ENCODE data around the gene INTU. TPM values are rescaled to one million over a fixed set of nuclear protein-coding genes. Genes with fewer than 3 reads are reported as not detected.

INTU gene
- total RNA-seq, 3 donors from 2014 or later (not counting 1 experiment from before 2014, with no cell fraction given), result 0.08 to 0.43 (median 0.16) TPM

DNA sequence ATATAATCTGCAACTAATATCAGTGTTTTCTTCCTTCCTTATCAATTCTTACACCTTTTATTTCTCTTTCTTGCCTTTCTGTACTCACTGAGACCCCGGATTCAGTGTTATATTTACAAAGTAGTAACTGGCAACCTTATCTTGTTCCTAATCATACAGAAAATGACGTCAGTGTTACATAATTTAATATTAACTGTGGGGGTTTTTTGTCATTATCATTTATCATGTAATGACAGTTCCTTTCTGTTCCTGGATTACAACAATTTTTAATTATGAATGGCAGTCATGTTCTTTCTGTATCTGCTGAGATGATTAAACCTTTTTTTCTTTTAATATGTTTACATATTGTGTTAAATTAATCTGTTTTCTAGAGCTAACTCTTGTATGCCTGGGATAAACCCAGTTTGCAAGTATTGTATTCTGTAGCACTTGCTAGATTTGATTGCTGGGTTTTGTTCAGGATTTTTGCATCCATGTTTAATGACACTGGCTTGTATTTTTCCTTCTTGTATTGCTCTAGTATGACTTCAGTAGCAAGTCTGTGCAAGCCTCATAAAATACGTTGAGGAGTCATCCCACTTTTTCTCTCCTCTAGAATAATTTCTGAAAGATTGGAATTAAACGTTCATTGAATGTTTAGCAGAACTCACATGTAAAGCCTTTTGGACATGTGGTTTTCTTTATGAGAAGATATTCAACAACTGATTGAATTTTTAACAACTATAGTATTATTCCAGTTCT lies 138.9 kb downstream of the INTU start:
- H3K4me1 ChIP-seq (ENCODE audit: control insufficient read depth, insufficient read depth, low read length), result no peaks in the 10 kb centered on the region
- no peak for ATAC-seq
- H3K4me3 ChIP-seq (ENCODE audit: low read length), result no peak overlapping the region
- no peak overlapping the region for H3K27ac ChIP-seq (ENCODE audit: low read length)
- H3K36me3 ChIP-seq (ENCODE audit: control insufficient read depth, insufficient read depth, low read length), result no peaks in the 10 kb centered on the region
- Mint-ChIP-seq H3K36me3 (no peaks in the 10 kb centered on the region), H3K4me3 (no peak overlapping the region), H3K9me3 (no peaks in the 10 kb centered on the region), H3K4me1 (no peaks in the 10 kb centered on the region), H3K27ac (no peak overlapping the region), H3K27me3 (ENCODE audit: low read depth in 2 of 2) (peaks cover 2 to 3% of the 10 kb centered on the region in 2 donors)
- DNase-seq, result no peak
- 100% methylated on average over 1 of the region's 4 CpGs for WGBS (ENCODE audit: insufficient coverage)
- TF ChIP-seq, protein P1, sequence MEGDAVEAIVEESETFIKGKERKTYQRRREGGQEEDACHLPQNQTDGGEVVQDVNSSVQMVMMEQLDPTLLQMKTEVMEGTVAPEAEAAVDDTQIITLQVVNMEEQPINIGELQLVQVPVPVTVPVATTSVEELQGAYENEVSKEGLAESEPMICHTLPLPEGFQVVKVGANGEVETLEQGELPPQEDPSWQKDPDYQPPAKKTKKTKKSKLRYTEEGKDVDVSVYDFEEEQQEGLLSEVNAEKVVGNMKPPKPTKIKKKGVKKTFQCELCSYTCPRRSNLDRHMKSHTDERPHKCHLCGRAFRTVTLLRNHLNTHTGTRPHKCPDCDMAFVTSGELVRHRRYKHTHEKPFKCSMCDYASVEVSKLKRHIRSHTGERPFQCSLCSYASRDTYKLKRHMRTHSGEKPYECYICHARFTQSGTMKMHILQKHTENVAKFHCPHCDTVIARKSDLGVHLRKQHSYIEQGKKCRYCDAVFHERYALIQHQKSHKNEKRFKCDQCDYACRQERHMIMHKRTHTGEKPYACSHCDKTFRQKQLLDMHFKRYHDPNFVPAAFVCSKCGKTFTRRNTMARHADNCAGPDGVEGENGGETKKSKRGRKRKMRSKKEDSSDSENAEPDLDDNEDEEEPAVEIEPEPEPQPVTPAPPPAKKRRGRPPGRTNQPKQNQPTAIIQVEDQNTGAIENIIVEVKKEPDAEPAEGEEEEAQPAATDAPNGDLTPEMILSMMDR (IDR thresholded peaks at IDR 0.05), result no peak
- intact Hi-C loops (cut with micrococcal nuclease), result no loop called here
- H3K9me3 ChIP-seq (ENCODE audit: control insufficient read depth, insufficient read depth, low read length), result no peaks in the 10 kb centered on the region
- H3K27me3 ChIP-seq (ENCODE audit: control insufficient read depth, insufficient read depth, low read length), result peaks cover 2% of the 10 kb centered on the region

DNA sequence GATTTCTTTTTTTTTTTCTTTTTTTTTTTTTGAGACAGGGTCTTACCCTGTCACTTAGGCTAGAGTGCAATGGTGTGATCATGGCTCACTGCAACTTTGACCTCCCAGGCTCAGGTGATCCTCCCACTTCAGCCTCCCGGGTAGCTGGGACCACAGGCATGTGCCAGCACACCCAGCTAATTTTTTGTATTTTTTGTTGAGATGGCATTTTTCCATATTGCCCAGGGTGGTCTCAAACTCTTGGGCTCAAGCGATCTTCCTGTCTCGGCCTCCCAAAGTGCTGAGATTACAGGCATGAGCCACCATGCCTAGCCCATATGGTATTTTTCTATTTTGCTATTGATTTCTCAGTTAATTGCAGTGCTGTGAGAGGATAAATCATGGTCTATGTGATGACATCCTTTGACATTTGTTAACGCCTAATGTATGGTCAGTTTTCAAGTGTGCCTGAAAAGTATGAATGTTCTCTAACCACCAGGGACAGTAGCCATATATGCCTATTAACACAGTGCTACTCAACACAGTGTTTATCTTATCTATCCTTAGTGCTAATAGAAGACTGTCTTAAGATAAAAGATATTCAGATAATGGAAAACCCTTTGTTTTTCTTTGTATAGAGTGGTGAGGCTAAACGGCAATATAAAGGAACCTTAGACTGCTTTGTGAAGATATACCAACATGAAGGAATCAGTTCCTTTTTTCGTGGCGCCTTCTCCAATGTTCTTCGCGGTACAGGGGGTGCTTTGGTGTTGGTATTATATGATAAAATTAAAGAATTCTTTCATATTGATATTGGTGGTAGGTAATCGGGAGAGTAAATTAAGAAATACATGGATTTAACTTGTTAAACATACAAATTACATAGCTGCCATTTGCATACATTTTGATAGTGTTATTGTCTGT lies 140.3 kb downstream of the INTU start:
- Histone ChIP-seq H3K4me3 (ENCODE audit: low read length) (no peak overlapping the region), H3K27me3 (ENCODE audit: control insufficient read depth, insufficient read depth, low read length) (peaks cover 2% of the 10 kb centered on the region), H3K27ac (ENCODE audit: low read length) (no peak overlapping the region), H3K9me3 (ENCODE audit: control insufficient read depth, insufficient read depth, low read length) (no peaks in the 10 kb centered on the region), H3K4me1 (ENCODE audit: control insufficient read depth, insufficient read depth, low read length) (no peaks in the 10 kb centered on the region), H3K36me3 (ENCODE audit: control insufficient read depth, insufficient read depth, low read length) (no peaks in the 10 kb centered on the region)
- TF ChIP-seq, protein P1 (IDR thresholded peaks at IDR 0.05), result no peak
- Mint-ChIP-seq H3K4me3 (no peak overlapping the region), H3K9me3 (no peaks in the 10 kb centered on the region), H3K27me3 (ENCODE audit: low read depth in 2 of 2) (peaks cover 7 to 16% of the 10 kb centered on the region in 2 donors), H3K36me3 (no peaks in the 10 kb centered on the region), H3K4me1 (no peaks in the 10 kb centered on the region), H3K27ac (no peak overlapping the region)
- 96% methylated on average over 9 of the region's 10 CpGs for WGBS (ENCODE audit: insufficient coverage)
- ATAC-seq, result no peak
- intact Hi-C loops (cut with micrococcal nuclease), result no loop called here
- DNase-seq, result no peak

DNA sequence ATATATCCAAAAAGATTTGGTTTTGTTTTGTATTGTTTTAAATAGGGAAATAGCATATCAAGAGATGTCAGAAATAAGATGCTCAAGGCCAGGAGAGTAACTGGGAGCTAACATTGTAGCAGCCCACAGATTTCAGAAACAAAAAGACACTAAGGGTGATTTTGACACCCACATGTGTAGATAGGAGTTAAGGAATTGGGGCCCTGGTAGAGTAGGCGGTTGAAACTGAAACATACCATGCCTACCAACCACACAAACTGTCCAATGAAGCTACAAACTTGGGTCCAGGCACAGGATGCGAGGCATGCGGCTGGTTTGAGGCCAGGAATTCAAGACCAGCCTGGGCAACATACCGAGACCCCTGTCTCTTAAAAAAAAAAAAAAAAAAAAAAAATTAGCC lies 143.1 kb downstream of the INTU start:
- Histone ChIP-seq H3K27ac (ENCODE audit: low read length) (no peak overlapping the region), H3K36me3 (ENCODE audit: control insufficient read depth, insufficient read depth, low read length) (no peaks in the 10 kb centered on the region), H3K27me3 (ENCODE audit: control insufficient read depth, insufficient read depth, low read length) (peaks cover 12% of the 10 kb centered on the region), H3K4me1 (ENCODE audit: control insufficient read depth, insufficient read depth, low read length) (no peaks in the 10 kb centered on the region), H3K9me3 (ENCODE audit: control insufficient read depth, insufficient read depth, low read length) (no peaks in the 10 kb centered on the region), H3K4me3 (ENCODE audit: low read length) (no peak overlapping the region)
- Mint-ChIP-seq H3K4me1 (no peaks in the 10 kb centered on the region), H3K4me3 (no peak overlapping the region), H3K27me3 (ENCODE audit: low read depth in 2 of 2) (peaks cover 24 to 32% of the 10 kb centered on the region in 2 donors), H3K36me3 (no peaks in the 10 kb centered on the region), H3K9me3 (peaks cover 2 to 3% of the 10 kb centered on the region in 2 donors), H3K27ac (no peak overlapping the region)
- TF ChIP-seq, protein P1 (IDR thresholded peaks at IDR 0.05), result no peak
- ATAC-seq, result no peak
- intact Hi-C loops (cut with micrococcal nuclease), result no loop called here
- DNase-seq, result no peak
- WGBS (ENCODE audit: insufficient coverage), result 100% methylated on average over 3 of the region's 4 CpGs

Other genes starting within 250 kb of the INTU start
- not detected for gene SLC25A31, start 97.4 kb downstream of the INTU start, total RNA-seq
- gene HSPA4L, start 149.4 kb downstream of the INTU start, total RNA-seq, result not detected
- 1 to 10 TPM; 3.9 to 7.3 (median 5.4) TPM for gene PLK4, start 247.9 kb downstream of the INTU start, total RNA-seq

All from natural killer cell (primary cell).